Effector memory CD8-positive, alpha-beta T cell (primary cell): ENCODE measurements around the gene KLHL1.

ENCODE experiments used
- ATAC-seq: fragments of 150-1000 bp; cut with Tn5 transposase; replicated peaks from 2 replicates; pipeline ENCODE4 v1.10.0; 2021; ENCODE audit warnings: mild to moderate bottlenecking, moderate library complexity
- DNase-seq, 3 experiments: peaks; one replicate each; pipeline ENCODE4 v3.0.0; 2021
- H3K27ac Mint-ChIP-seq, 2 donors: one replicate each; pipeline ENCODE4 v1.8.0; 2022; ENCODE audit warnings: mild to moderate bottlenecking in 2 of 2, mixed read lengths in 2 of 2, moderate library complexity in 2 of 2
- H3K27me3 Mint-ChIP-seq, 2 donors: one replicate each; pipeline ENCODE4 v1.8.0; 2022; ENCODE audit warnings: mixed read lengths in 2 of 2
- H3K36me3 Mint-ChIP-seq: one replicate; pipeline ENCODE4 v1.8.0; 2022; ENCODE audit warnings: mild to moderate bottlenecking, moderate library complexity, mixed read lengths; ENCODE audit not compliant: insufficient read depth
- H3K4me1 Mint-ChIP-seq, 2 donors: one replicate each; pipeline ENCODE4 v1.8.0; 2022; ENCODE audit warnings: low read depth in 2 of 2, mixed read lengths in 2 of 2
- H3K4me3 Mint-ChIP-seq, 2 donors: one replicate each; pipeline ENCODE4 v1.8.0; 2022; ENCODE audit warnings: mild to moderate bottlenecking in 2 of 2, mixed read lengths in 2 of 2, moderate library complexity in 2 of 2
- H3K9me3 Mint-ChIP-seq, 2 donors: one replicate each; pipeline ENCODE4 v1.8.0; 2022; ENCODE audit warnings: mixed read lengths in 2 of 2

Gene KLHL1

GRCh38 chr13:69776937-69777336, 331.3 kb downstream of the KLHL1 start:
- Mint-ChIP-seq H3K27me3 (no peaks in the 10 kb centered on the region), H3K36me3 (no peaks in the 10 kb centered on the region), H3K4me1 (no peaks in the 10 kb centered on the region), H3K9me3 (peaks cover 2 to 8% of the 10 kb centered on the region in 2 donors), H3K4me3 (no peak overlapping the region), H3K27ac (no peak overlapping the region)
- no peak for DNase-seq
- no peak for ATAC-seq

DNA sequence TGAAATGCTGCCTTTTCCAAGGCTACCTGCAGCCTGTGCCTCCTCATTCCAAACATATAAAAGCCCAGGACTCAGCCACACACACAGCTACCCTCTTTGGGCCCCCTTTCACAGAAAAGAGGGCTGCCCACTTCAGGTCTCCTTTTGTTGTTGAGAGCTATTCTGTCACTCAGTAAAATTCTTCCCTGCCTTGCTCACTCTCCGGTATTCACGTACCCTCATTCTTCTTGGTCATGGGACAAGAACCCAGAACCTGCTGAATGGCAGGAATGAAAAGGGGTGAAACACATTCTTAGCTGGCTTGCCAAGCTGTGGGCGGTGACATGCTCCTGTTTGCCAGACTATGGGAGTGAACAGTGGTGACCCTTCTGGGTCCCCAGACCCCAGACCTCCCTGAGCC, 338.6 kb downstream of the KLHL1 start:
- Mint-ChIP-seq H3K9me3 (peaks cover 5 to 15% of the 10 kb centered on the region in 2 donors), H3K4me3 (no peak overlapping the region), H3K36me3 (no peaks in the 10 kb centered on the region), H3K4me1 (no peaks in the 10 kb centered on the region), H3K27ac (no peak overlapping the region), H3K27me3 (no peaks in the 10 kb centered on the region)
- DNase-seq: no peak
- ATAC-seq: no peak

DNA sequence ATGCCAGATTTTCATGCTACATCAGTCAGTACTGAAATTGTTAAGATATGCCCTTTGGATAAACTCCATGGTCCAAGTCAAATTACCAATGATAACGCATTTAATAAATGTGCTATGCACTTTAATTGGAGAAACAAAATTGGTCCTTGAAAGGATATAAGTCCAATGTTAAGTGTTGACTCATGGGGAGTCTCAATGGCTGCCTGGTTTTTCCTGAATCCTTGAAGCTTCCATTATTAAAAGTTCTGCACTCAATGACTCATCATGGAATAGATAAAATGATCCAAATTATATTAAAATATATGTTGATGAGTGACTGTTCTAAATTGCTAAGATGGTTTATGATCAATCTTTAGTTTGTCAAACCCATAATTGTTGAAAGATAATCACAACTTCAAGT, 346.7 kb downstream of the KLHL1 start:
- H3K27ac Mint-ChIP-seq: no peak overlapping the region
- ATAC-seq: no peak
- no peaks in the 10 kb centered on the region for H3K9me3 Mint-ChIP-seq
- no peak for DNase-seq
- H3K27me3 Mint-ChIP-seq: no peaks in the 10 kb centered on the region
- no peak overlapping the region for H3K4me3 Mint-ChIP-seq
- no peaks in the 10 kb centered on the region for H3K36me3 Mint-ChIP-seq
- no peaks in the 10 kb centered on the region for H3K4me1 Mint-ChIP-seq

DNA sequence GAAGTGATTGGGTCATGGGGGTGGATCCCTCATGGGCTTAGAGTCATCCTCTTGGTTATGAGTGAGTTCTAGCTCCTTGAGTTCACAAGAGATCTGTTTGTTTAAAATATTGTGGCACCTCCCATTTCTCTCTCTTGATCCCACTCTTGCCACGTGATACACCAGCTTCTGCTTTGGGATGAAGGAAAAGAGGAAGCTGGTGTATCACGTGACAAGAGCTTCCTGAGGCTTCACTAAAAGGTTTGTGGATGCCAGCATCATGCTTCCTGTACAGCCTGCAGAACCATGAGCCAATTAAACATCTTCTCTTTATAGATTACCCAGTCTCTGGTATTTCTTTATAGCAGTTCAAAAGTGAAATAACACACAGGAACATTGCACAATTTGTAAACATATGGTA, 353.2 kb downstream of the KLHL1 start:
- H3K9me3 Mint-ChIP-seq: peaks cover 9 to 14% of the 10 kb centered on the region in 2 donors
- no peak overlapping the region for H3K27ac Mint-ChIP-seq
- ATAC-seq (no peak), DNase-seq (no peak)
- no peak overlapping the region for H3K4me3 Mint-ChIP-seq
- H3K4me1 Mint-ChIP-seq: no peaks in the 10 kb centered on the region
- no peaks in the 10 kb centered on the region for H3K27me3 Mint-ChIP-seq
- H3K36me3 Mint-ChIP-seq: no peaks in the 10 kb centered on the region

DNA sequence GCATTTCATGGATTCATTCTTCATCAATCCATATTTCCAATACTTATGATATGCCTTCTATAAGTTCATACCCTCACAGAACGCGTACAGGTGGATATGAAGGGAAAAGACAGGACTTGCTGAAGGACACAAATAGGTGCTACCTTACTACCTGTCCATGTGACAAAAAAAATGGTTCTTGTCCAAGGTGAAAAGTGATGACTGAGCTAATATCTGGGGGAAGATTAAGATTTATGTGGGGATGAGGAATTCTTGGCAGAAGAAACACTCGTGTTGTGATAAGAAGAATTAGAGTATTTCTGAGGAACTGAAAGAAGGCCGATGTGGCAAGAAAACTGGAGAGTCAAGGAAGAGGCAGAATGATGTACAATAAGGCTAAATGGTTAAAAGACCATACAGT, 357.0 kb downstream of the KLHL1 start:
- H3K27me3 Mint-ChIP-seq: no peaks in the 10 kb centered on the region
- H3K9me3 Mint-ChIP-seq: peaks cover 9 to 19% of the 10 kb centered on the region in 2 donors

DNA sequence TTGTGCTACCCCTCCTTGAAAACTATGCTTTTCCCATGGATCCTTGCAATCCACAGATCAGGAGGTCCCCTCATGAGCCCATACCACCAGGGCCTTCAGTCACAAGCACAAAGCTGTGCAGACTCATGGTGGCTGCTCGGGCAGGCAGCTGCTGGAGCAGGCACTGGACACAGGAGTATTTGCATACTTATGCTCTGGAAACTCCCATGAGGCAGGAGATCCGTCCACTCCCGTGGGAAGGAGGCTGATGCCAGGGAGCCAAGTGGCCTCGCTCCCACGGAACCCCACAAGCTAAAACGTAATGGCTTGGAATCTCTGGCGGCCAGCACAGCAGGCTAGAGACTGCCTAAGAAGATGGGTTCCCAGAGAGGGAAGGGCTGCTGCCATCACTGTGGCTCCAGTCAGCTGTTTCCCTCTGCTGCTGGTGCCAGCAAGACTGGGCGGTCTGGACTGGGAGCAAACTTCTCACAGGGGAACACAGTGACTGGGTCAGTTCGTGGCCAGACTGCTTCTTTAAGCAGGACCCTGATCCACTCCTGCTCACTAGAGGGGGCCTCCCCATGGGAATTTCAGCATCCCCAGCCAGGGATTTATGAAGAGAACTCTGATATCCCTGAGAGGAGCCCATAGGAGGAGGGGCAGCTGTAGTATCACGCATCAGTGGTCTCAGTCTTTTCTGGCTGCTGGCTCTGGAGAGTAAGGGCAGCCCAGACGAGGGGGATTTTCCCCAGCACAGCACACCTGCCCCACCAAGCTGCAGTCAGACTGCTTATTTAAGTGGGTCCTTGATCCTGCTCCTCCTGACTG, 370.9 kb downstream of the KLHL1 start:
- H3K27me3 Mint-ChIP-seq: no peaks in the 10 kb centered on the region
- H3K4me1 Mint-ChIP-seq: no peaks in the 10 kb centered on the region
- peaks cover 2 to 22% of the 10 kb centered on the region in 2 donors for H3K9me3 Mint-ChIP-seq
- no peak overlapping the region for H3K27ac Mint-ChIP-seq
- no peaks in the 10 kb centered on the region for H3K36me3 Mint-ChIP-seq
- DNase-seq (no peak), ATAC-seq (no peak)
- H3K4me3 Mint-ChIP-seq: no peak overlapping the region

More for the DNA sequence above, 357.0 kb downstream of the KLHL1 start:
- ATAC-seq (no peak), DNase-seq (no peak)
- no peaks in the 10 kb centered on the region for H3K36me3 Mint-ChIP-seq
- H3K27ac Mint-ChIP-seq: no peak overlapping the region
- no peaks in the 10 kb centered on the region for H3K4me1 Mint-ChIP-seq
- no peak overlapping the region for H3K4me3 Mint-ChIP-seq

- no peak overlapping the region for H3K27ac Mint-ChIP-seq
- H3K36me3 Mint-ChIP-seq: peaks cover 4% of the 10 kb centered on the region
- no peaks in the 10 kb centered on the region for H3K4me1 Mint-ChIP-seq
- ATAC-seq (no peak), DNase-seq (no peak)
- no peak overlapping the region for H3K4me3 Mint-ChIP-seq
- peaks cover 5 to 19% of the 10 kb centered on the region in 2 donors for H3K9me3 Mint-ChIP-seq
- no peaks in the 10 kb centered on the region for H3K27me3 Mint-ChIP-seq
These were observed 386.6 kb downstream of the KLHL1 start for GRCh38 chr13:69721631-69722030.

DNA sequence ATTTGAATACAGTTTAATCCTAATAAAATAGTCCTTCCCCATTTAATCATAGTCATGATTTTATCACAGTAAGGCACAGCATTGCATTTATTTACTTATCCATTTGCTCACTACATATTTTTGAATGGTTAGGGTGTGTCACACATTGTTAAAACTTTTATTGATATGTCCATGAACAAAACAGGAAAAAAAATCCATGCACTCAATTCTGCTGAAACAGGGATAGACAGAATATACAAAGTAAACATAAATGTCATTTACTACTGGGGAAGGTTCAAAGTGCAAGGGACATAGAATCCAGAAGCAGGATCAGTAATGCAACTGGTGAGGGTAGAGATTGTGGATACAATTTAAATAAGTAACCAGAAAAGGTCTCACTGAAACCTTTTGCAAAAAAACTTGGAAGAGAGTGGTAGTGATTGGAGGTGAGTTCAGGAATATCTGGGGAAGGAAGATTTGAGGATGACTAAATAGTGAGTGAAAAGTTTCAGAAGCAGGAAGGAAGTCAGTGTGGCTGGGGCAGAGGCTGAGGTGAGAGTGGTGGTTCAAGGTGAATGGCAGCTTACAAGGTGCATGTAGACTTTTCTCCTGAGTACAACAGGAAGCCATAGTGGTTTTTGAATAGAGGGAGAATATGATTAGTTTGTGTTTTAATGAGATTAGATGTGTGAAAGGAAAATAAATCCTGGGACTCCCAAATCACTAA, 387.8 kb downstream of the KLHL1 start:
- no peaks in the 10 kb centered on the region for H3K4me1 Mint-ChIP-seq
- H3K27me3 Mint-ChIP-seq: no peaks in the 10 kb centered on the region
- no peak overlapping the region for H3K4me3 Mint-ChIP-seq
- DNase-seq (no peak), ATAC-seq (no peak)
- no peak overlapping the region for H3K27ac Mint-ChIP-seq
- H3K36me3 Mint-ChIP-seq: peaks cover 4% of the 10 kb centered on the region
- peaks cover 7 to 19% of the 10 kb centered on the region in 2 donors for H3K9me3 Mint-ChIP-seq

DNA sequence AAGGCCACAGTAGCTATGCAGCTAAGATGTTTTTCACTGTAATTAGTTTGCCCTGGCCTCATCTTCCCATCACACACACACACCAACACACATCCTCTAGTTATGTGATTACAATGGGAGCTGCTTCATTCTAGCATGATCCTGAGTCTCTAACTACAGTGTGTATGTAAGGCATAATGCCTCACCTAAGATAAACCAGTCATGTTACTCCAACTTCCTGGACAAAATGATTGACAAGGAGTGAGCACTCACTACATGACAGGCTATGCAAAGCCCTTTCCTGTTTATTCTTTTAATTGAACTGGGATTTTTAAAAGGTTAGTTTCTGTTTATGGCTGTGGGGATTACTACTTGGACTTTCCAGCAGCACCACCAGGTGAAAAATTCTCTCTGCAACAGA, 401.4 kb downstream of the KLHL1 start:
- H3K27me3 Mint-ChIP-seq: no peaks in the 10 kb centered on the region
- peaks cover 4% of the 10 kb centered on the region for H3K36me3 Mint-ChIP-seq

DNA sequence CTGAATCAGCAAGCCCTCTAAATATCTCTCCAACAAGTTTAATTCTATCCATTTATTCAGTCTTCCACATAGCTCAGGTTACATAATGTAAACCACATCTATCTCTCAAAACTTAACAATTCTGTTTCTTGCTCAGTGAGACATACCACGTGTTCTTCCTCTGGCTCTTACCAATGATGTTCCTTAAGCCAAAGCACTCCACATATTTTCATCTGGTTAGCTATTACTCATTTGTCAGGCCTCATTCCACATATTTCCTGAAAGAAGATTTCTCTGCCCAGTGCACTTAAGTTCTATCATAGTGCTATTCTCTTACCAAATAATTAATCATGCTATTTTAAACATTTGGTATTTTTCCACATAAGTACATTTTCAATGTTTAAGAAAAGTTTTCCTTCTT, 403.9 kb downstream of the KLHL1 start:
- Mint-ChIP-seq H3K36me3 (peaks cover 4% of the 10 kb centered on the region), H3K27ac (no peak overlapping the region), H3K4me1 (no peaks in the 10 kb centered on the region), H3K27me3 (no peaks in the 10 kb centered on the region), H3K4me3 (no peak overlapping the region), H3K9me3 (peaks cover 6 to 8% of the 10 kb centered on the region in 2 donors)
- ATAC-seq (no peak), DNase-seq (no peak)

More for the DNA sequence above, 401.4 kb downstream of the KLHL1 start:
- DNase-seq (no peak), ATAC-seq (no peak)
- no peaks in the 10 kb centered on the region for H3K4me1 Mint-ChIP-seq
- no peak overlapping the region for H3K27ac Mint-ChIP-seq
- peaks cover 6 to 8% of the 10 kb centered on the region in 2 donors for H3K9me3 Mint-ChIP-seq
- H3K4me3 Mint-ChIP-seq: no peak overlapping the region

DNA sequence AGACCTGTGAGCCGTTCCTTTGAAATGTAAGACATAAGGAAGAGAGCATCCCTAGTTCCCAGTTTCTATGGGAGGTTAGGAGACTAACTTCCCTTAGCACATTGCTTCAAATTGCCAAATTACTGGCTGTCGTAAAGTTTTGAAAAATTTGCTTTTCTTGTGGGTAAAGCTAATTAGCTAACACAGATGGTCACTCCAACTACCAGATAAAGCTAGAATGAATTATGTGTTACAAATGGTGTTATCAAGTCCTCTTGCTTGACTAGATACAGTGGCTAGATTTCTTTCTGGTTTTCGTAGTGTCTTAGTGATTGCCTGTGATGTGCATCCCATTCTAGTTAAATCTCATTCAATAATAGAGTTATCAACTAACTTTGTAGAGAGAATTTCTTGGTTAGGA, 417.3 kb downstream of the KLHL1 start:
- no peaks in the 10 kb centered on the region for H3K4me1 Mint-ChIP-seq
- no peaks in the 10 kb centered on the region for H3K36me3 Mint-ChIP-seq
- DNase-seq (no peak), ATAC-seq (no peak)
- no peaks in the 10 kb centered on the region for H3K9me3 Mint-ChIP-seq
- H3K27me3 Mint-ChIP-seq: no peaks in the 10 kb centered on the region
- no peak overlapping the region for H3K27ac Mint-ChIP-seq
- H3K4me3 Mint-ChIP-seq: no peak overlapping the region

DNA sequence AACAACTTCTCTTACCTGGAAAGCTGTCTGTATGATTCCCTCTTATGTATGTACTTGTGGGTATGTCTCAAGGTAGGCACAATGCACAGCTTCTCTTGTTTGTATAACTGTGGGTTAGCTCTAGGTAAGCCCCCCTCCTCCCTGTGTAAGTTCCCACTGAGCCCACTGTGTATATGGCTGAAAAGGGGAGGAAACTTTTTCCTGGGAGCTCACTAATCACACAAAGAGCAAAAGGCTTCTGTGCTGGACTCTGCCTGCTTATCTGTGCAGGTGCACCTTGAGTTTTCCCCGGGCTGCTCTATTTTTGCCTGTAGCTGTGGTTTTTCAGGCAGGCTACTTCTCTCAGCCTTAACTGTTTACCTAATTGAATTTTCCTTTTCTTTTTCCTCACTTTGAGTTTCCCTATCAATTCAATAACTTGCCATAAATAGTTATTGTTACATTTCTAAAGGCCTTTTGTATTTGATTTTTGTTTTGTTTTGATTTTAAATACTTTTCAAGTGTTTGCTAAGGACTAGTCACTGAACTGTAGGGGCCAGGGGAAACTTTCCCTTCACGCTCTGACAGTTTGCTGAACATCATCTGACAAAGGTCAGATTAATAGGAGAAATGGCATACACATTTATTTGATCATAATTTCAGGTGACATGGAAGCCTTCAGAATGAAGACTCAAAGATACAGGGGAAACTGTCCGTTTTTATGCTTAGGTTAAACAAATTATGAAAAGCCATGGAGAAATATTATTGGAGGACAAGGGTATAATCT, 424.1 kb downstream of the KLHL1 start:
- Mint-ChIP-seq H3K27ac (no peak overlapping the region), H3K4me3 (no peak overlapping the region), H3K36me3 (no peaks in the 10 kb centered on the region), H3K4me1 (no peaks in the 10 kb centered on the region), H3K9me3 (peaks cover 0 to 4% of the 10 kb centered on the region in 2 donors), H3K27me3 (no peaks in the 10 kb centered on the region)
- DNase-seq: no peak
- ATAC-seq: no peak

DNA sequence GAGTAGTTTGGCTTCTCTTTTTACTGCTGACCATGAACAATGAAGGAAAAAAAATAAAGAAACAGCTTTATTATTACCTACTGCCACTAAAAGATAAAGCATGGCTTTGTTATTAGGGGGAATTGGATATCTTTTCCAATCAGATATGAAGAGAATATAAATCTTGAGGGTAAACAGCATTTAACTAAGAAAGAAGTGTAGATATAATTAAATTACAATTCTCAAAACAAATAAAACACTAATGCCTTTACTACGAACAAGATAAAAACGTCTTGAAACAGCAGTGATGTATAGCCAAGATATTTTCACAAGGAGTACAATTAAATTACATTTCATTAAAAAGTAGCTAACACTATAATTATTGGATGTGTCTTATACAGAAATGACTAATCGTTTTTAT, 426.5 kb downstream of the KLHL1 start:
- Mint-ChIP-seq H3K27ac (no peak overlapping the region), H3K27me3 (no peaks in the 10 kb centered on the region), H3K36me3 (no peaks in the 10 kb centered on the region), H3K4me3 (no peak overlapping the region), H3K9me3 (peaks cover 0 to 4% of the 10 kb centered on the region in 2 donors), H3K4me1 (no peaks in the 10 kb centered on the region)
- ATAC-seq: no peak
- no peak for DNase-seq
